ENCODE measurements around the gene NKD1.

- TF ChIP-seq, protein P1, sequence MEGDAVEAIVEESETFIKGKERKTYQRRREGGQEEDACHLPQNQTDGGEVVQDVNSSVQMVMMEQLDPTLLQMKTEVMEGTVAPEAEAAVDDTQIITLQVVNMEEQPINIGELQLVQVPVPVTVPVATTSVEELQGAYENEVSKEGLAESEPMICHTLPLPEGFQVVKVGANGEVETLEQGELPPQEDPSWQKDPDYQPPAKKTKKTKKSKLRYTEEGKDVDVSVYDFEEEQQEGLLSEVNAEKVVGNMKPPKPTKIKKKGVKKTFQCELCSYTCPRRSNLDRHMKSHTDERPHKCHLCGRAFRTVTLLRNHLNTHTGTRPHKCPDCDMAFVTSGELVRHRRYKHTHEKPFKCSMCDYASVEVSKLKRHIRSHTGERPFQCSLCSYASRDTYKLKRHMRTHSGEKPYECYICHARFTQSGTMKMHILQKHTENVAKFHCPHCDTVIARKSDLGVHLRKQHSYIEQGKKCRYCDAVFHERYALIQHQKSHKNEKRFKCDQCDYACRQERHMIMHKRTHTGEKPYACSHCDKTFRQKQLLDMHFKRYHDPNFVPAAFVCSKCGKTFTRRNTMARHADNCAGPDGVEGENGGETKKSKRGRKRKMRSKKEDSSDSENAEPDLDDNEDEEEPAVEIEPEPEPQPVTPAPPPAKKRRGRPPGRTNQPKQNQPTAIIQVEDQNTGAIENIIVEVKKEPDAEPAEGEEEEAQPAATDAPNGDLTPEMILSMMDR (IDR thresholded peaks at IDR 0.05), result no peak
- TF ChIP-seq POLR2A (IDR thresholded peaks at IDR 0.05), result no peak
These were observed 60.9 kb downstream of the NKD1 start for GRCh38 chr16:50609049-50609448.
